Ascending aorta (tissue), 2 donors: ENCODE measurements around the gene C17orf50. TPM values are rescaled to one million over a fixed set of nuclear protein-coding genes. Genes with fewer than 3 reads are reported as not detected.

Experiments used
- DNase-seq, 2 donors: peaks; one replicate each; pipeline ENCODE4 v3.0.0-alpha.2; 2019; ENCODE audit warnings: low spot score in 2 of 2
- H3K27ac ChIP-seq, 2 donors: fragments of 200-600 bp; sonication (generic); one replicate each; pipeline ENCODE4 v1.5.1; 2016 to 2017; ENCODE audit warnings: mild to moderate bottlenecking in 1 of 2
- H3K27me3 ChIP-seq: fragments of 200-600 bp; sonication (generic); one replicate; pipeline ENCODE4 v1.5.1; 2017
- H3K36me3 ChIP-seq, 2 donors: fragments of 200-600 bp; sonication (generic); one replicate each; pipeline ENCODE4 v1.5.1; 2016
- H3K4me1 ChIP-seq, 2 donors: fragments of 200-600 bp; sonication (generic); one replicate each; pipeline ENCODE4 v1.5.1; 2016 to 2017; ENCODE audit warnings: mild to moderate bottlenecking in 1 of 2
- H3K4me3 ChIP-seq, 2 donors: fragments of 200-600 bp; sonication (generic); one replicate each; pipeline ENCODE4 v1.5.1; 2016 to 2017; ENCODE audit warnings: mild to moderate bottlenecking in 1 of 2
- H3K9me3 ChIP-seq, 2 donors: fragments of 200-600 bp; sonication (generic); one replicate each; pipeline ENCODE4 v1.5.1; 2016
- CTCF ChIP-seq, 3 experiments: fragments of 200-600 bp in 2 of 3; fragments of 450-650 bp in 1 of 3; sonication (generic) in 2 of 3; IDR thresholded peaks; one replicate each; pipeline ENCODE4 v1.5.1; 2016 to 2019; ENCODE audit warnings: antibody characterized with exemption in 3 of 3, mild to moderate bottlenecking in 1 of 3, moderate library complexity in 1 of 3
- intact Hi-C: fragments of 100-400 bp; cut with DNase I; formaldehyde crosslinking; loops from one replicate; pipeline ENCODE4 v1.15.1; 2023
- total RNA-seq: library from RNA; depleted of rRNA; stranded (reverse); fragments of >200 nt; gene quantifications from one replicate; pipeline ENCODE4 v1.1.0, GENCODE V29; 2016

C17orf50 gene
- total RNA-seq, 1 donor from 2014 or later, result not detected

DNA sequence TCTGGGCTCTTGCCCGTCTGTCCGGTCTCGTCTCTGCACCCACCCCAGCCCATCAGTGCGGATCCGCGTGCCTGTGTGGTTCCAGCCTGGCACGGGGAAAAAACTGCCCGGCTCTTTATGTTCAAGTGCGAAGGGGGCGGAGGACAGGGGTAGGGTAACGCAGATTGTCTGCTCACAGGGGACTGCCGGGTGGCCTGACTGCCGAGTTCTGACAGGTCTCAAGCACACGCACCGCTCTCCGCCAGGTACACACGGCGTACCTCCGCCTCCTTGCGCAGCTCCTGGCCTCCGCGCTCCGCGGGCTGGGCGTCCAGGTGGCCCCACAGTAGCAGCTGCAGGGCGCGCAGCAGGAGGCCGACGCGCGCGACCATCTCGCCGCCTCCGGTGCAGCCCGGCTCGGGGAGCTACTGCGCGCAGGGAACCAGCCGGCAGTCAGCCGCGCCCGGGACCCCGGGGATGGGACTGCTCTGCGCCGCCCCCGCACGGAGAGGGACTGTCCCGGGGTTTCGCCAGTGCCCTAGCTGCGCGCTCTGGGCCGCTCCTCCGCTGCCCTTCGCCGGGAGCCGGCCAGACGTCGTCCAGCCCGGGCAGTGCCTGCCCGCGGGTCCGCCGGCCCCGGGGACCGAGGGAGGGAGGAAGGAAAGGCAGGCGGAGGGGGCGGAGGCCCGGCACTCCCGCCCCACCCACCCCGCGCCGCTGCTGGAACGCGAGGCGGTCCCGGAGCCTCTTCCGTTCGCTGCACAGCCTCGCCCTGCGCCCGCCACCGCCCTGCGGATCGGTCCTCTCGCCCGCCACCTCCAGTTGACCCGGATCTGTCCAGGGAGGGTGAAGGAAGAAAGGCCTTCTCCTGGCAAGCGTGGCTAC, 34.6 kb downstream of the C17orf50 start, which contains the start of gene MMP28:
Gene MMP28 (minus strand): TSS at position 635 of the 864 bp plus-strand sequence. CDS start 264 bp downstream, at position 371.
- intact Hi-C loops, result no loop called here
- Histone ChIP-seq H3K27ac (peak within 1 kb of the TSS in 1 of 2 donors; percentile 13), H3K36me3 (no peaks in the 10 kb centered on the region), H3K9me3 (no peaks in the 10 kb centered on the region), H3K27me3 (no peaks in the 10 kb centered on the region), H3K4me3 (peak within 1 kb of the TSS; percentile 54 to 67), H3K4me1 (peaks cover 0 to 3% of the 10 kb centered on the region in 2 donors)
- TF ChIP-seq CTCF (IDR thresholded peaks at IDR 0.05), result no peak
- DNase-seq, result peak in 1 of 2 donors; percentile 68

DNA sequence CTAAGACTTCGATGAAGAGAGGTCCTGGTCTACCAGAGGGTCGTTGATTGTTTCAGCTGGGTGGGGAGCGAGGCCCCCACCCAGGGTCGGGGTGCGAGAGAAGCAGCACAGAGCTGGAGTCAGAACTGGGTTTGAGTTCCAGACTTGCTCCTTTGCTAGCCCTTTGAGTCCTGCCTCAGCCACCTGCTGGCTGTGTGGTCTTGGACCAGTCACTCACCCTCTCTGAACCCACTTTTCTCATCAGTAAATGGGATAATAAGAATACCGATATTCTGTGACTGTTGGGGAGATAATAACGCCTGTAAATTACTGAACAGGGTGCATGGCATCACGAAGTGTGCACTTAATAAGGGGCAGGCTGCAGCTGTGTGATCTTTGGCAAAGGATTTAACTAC, 35.2 kb downstream of the C17orf50 start:
- Histone ChIP-seq H3K36me3 (no peaks in the 10 kb centered on the region), H3K9me3 (no peaks in the 10 kb centered on the region), H3K27me3 (no peaks in the 10 kb centered on the region), H3K27ac (no peak overlapping the region), H3K4me3 (peak overlapping the region; percentile 54 to 67), H3K4me1 (peaks cover 0 to 4% of the 10 kb centered on the region in 2 donors)
- no peak for TF ChIP-seq CTCF (IDR thresholded peaks at IDR 0.05)
- no peak for DNase-seq
- intact Hi-C loops, result no loop called here

DNA sequence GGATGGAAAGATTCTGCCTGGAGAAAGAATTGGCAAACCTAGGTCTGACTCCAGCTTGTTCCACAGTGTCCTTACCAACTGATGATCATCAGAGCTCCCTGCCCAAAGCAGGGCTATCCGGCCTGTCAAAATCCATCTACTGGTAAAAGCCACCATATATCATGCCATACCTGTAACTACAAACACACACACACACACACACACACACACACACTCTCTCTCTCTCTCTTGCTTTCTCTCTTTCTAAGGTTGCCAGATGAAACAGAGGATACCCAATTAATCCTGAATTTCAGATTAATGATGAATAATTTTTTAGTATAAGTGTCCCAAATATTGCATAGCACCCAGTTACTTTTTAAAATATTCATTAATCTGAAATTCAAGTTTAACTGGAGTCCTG, 36.3 kb downstream of the C17orf50 start:
- intact Hi-C loops, result no loop called here
- DNase-seq, result no peak
- TF ChIP-seq CTCF (IDR thresholded peaks at IDR 0.05), result no peak
- no peaks in the 10 kb centered on the region for H3K36me3 ChIP-seq
- no peak overlapping the region for H3K27ac ChIP-seq
- H3K27me3 ChIP-seq, result no peaks in the 10 kb centered on the region
- H3K9me3 ChIP-seq, result no peaks in the 10 kb centered on the region
- no peak overlapping the region for H3K4me3 ChIP-seq
- H3K4me1 ChIP-seq, result peaks cover 4 to 14% of the 10 kb centered on the region in 2 donors

GRCh38 chr17:35797370-35797769, 36.7 kb downstream of the C17orf50 start:
- DNase-seq, result no peak
- no peak for TF ChIP-seq CTCF (IDR thresholded peaks at IDR 0.05)
- intact Hi-C loops, result no loop called here
- Histone ChIP-seq H3K27ac (no peak overlapping the region), H3K27me3 (no peaks in the 10 kb centered on the region), H3K9me3 (no peaks in the 10 kb centered on the region), H3K4me1 (peaks cover 4 to 15% of the 10 kb centered on the region in 2 donors), H3K4me3 (no peak overlapping the region), H3K36me3 (no peaks in the 10 kb centered on the region)

- no peaks in the 10 kb centered on the region for H3K36me3 ChIP-seq
- no peaks in the 10 kb centered on the region for H3K27me3 ChIP-seq
- no peak overlapping the region for H3K27ac ChIP-seq
- TF ChIP-seq CTCF (IDR thresholded peaks at IDR 0.05), result no peak
- intact Hi-C loops, result no loop called here
- no peaks in the 10 kb centered on the region for H3K9me3 ChIP-seq
- peaks cover 4 to 15% of the 10 kb centered on the region in 2 donors for H3K4me1 ChIP-seq
- DNase-seq, result no peak
- no peak overlapping the region for H3K4me3 ChIP-seq
These were observed 37.2 kb downstream of the C17orf50 start for GRCh38 chr17:35797918-35798317.
